COLO668 (cell line): ENCODE results near the gene CAPN5.

Experiments
- DNase-seq: peaks from one replicate; lab custom pipeline; 2025; ENCODE audit not compliant: unreplicated experiment; lab: John Stamatoyannopoulos, UW

CAPN5 gene

DNA sequence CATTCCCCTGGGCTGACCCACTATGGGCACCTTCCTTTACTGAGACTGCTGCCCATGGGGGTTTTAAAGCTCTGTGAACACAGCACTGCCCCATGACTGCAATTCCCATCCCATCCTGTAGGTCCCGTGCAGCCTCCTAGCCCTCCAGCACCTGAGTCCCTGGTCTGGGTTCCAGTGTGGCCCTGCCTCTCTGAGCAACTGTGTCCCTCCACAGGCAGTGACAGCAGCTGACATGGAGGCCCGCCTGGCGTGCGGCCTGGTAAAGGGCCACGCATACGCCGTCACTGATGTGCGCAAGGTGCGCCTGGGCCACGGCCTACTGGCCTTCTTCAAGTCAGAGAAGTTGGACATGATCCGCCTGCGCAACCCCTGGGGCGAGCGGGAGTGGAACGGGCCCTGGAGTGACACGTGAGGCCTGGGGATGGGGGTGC, 48.4 kb downstream of the CAPN5 start:
- no peak for DNase-seq

DNA sequence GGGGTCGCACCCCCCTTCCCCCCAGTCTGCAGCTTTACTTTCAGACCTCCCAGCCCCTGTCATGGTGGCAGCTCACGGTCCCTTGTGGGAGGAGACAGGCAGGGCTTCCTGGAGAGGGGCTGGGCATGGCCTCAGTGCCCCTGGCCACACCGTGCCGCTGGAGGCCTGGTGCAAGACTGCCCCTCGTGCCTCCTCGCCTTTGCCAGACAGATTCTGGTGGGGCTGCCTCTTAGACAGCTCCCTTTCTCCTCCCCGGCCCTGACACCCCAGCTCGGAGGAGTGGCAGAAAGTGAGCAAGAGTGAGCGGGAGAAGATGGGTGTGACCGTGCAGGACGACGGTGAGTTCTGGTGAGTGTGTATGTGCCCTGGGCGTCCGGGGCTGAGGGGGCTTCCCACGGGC, 49.2 kb downstream of the CAPN5 start:
- DNase-seq, result no peak

DNA sequence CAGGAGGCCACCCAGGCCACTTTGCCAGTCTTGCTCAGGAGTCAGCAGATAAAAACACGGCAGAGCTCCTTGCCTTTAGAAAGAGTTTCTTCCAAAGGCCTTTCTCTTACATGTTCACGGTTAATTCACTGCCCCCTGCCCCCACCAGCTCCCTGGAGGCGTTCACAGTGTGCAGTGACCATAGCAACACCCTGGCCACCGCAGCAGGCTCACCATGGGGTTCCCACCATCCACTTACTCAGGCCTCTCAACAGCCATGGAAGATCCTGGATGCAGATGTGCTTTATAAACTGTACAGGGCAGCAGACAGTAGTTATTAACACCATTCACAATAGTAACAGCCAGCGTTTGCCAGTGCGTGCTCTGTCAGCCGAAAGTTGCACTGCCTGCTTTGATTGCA, 50.7 kb downstream of the CAPN5 start:
- DNase-seq, result no peak

DNA sequence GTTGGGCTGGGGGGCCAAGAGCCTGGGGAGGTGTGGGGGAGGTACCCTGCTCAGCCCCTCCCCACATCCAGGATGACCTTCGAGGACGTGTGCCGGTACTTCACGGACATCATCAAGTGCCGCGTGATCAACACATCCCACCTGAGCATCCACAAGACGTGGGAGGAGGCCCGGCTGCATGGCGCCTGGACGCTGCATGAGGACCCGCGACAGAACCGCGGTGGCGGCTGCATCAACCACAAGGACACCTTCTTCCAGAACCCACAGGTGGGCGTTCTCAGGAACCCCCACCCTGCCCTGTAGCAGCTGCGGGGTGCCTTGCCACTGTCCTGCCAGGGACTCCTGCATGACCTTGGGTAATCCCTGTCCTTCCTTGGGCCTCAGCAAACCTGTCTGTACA, 51.3 kb downstream of the CAPN5 start:
- no peak for DNase-seq

DNA sequence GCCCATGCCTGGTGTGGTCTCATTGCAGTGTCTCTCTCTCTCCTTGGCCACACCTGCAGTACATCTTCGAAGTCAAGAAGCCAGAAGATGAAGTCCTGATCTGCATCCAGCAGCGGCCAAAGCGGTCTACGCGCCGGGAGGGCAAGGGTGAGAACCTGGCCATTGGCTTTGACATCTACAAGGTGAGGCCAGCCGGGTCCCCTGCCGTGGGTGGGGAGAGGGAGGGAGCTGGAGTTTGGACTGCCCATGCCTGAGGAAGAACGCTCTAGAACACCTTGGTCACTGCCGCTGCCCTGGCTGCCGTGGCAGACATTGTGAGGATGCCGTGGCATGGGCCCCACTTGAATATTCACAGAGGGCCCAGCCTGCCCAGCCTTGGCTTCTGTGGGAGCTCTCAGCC, 52.2 kb downstream of the CAPN5 start:
- no peak for DNase-seq

DNA sequence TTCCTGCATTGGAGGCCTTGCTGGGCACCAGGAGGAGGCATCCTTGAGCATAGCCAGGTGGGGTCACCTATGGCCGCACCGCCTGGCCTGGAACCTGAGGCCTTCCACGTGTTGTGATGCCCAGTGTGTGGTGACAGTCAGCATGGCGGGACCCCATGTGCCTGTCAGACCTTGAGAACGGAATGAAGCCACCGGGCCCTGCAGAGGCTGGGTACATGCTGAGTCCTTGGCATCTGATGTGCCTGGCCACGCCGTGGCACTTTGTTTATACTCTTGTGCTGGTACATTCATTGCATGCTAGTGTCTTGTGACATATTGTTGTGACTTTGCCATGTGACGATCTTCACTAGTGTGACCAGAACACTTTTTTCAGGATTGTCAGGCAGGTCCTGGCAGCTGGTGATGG, 52.8 kb downstream of the CAPN5 start:
- DNase-seq, result no peak

DNA sequence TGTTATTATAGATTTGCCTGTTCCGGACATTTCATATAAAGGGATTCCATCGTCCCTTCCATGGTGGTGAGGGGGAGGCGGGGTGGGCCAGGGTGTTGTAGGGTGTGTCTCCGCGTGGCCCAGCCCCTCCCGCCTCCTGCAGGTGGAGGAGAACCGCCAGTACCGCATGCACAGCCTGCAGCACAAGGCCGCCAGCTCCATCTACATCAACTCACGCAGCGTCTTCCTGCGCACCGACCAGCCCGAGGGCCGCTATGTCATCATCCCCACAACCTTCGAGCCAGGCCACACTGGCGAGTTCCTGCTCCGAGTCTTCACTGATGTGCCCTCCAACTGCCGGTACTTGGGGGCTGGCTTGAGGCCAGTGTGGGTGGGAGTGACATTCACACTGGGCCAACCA, 53.8 kb downstream of the CAPN5 start:
- DNase-seq, result no peak

DNA sequence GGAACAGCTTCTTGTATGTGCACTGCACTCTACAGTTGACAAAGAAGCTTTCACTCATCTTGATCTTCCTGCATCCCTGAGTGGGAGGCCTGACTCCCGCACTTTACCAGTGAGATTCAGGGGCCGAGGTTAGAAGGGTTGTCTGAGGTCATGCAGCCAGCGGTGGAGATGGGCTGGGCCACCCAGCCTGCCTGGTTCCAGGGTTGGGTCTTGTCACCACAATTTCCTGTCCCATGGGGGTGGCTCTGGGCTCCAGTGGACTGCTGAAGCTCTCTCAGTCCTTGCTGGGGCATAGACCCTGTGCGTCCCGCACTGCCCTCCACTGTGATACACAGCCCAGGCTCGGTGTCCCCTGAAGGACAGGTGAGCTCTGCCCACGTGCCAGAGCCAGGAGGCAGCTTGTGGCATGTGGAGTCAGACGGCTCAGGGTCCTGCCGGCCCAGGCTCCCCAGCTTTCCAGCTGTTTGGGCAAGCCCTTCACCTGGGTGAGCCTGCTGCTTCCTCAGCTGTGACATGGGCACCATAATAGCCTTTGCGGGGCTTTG, 54.4 kb downstream of the CAPN5 start:
- DNase-seq, result no peak

DNA sequence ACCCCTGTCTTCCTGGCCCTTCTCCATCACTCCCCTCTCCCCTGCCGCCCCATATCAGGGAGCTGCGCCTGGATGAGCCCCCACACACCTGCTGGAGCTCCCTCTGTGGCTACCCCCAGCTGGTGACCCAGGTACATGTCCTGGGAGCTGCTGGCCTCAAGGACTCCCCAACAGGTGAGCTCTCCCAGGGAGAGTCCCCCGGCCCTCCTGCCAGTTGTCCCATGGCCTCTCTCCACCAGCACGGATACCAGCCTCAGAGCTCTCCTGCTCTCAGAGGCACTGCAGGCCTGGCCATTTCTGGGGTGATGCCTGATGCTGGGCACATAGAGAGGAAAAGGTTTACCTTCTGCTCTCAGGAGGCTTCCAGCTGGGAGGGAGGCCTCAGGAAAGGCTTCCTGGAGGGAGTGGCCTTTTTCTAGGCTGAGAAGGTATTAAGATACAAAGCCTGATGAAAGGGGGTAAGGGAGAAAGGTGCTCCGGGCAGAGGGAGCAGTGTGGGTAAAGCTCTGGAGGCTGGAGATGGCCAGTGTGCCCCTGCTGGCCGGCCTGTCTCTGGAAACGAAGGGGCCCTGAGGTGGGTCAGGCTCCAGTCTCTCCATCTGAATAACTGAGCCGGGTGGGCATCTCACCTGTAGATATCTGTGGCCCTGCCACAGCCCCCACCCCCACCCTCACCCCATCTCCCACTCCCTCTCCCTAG, 55.3 kb downstream of the CAPN5 start:
- DNase-seq, result no peak

DNA sequence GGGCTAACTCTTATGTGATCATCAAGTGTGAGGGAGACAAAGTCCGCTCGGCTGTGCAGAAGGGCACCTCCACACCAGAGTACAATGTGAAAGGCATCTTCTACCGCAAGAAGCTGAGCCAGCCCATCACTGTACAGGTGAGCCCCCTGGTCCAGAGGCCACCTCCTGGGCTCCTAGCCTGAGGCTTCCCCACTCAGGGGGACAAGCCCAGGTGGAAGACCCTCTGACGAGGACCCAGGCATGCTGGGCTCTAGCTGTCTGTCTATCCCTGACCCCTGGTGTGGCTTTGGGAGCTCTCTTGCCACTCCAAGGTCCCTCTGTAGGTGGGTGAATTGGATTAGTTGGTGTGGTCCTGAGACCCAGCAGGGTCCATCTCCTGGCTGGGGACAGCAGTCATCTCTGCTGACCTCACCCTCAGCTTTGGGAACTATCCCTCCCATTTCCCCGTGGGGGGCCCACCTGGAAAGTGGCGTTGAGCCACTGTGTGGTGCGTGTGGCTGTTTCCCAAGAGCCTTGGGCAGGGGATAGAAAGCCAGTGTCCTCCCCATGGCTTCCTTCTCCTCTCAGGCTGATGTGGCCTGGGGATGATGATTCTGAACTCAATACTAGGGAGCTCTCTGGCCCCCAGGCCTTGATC, 55.9 kb downstream of the CAPN5 start:
- DNase-seq, result no peak

DNA sequence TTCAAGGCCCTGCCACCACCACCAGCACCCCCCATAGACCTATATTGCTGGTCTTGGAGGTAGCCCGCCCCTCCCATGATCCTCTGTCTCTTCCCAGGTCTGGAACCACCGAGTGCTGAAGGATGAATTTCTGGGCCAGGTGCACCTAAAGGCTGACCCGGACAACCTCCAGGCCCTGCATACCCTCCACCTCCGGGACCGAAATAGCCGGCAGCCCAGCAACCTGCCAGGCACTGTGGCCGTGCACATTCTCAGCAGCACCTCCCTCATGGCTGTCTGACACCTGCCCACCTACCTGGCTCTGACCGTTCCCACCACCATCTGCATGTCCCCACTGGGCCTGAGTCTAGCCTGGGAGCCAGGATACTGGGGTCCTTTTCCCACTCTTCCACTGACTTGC, 56.8 kb downstream of the CAPN5 start:
- no peak for DNase-seq

DNA sequence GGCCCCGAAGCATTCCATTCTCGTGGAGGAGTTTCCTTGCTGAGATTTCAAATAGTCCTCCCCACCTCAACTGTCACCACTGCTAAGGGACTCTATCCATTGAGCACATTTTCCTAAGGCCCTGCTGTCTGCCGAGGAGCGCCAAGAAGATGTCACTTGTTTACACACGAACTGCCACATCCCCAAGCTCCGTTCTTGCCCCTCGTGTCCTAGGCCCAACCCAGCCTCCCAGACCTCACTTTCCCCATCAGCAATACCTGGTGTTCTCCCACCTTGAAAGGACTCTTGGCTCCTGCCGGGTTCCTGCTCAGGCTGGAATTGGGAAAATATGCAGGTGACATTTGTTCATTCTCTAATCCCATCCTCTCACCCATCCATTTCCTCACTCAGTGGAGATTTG, 57.3 kb downstream of the CAPN5 start:
- no peak for DNase-seq

DNA sequence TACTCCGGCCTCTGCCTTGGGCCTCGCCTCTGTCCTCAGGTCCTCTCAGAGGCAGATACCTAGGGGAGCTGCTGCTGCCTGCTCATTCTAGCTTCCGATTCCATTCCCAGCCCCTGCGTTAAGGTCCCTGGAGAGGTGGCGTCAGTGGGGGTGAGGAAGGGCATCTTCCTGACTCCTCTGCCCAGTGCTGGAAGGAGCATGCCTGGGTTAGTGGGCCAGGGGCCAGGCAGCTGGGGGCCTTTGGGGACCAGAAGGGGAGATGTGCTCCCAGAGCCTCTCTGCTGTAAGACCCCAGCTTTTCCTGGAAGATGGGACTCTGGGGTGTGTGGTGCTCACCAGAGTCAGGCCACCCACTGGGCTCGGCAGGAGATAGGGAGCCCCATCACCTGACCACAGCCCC, 57.7 kb downstream of the CAPN5 start:
- DNase-seq, result no peak

DNA sequence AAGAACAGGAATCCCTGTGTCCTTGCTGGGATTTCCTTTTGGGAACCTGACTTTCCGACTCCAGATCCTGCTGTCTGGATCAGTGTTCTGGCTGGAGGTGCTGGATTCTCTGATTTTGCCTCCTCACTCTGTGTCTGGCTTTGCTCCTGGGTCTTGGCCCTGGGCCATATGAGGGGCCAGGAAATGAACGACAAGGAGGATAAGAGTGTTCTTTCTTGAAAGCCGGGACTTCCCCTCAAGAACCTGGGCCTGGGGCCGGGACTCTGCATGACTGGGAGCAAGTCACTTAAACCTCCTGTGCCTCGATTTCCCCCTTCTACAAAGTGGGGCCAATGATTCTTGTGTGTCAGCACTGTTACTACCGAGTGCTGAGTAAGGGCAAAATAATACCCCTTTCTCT, 58.4 kb downstream of the CAPN5 start:
- no peak for DNase-seq

DNA sequence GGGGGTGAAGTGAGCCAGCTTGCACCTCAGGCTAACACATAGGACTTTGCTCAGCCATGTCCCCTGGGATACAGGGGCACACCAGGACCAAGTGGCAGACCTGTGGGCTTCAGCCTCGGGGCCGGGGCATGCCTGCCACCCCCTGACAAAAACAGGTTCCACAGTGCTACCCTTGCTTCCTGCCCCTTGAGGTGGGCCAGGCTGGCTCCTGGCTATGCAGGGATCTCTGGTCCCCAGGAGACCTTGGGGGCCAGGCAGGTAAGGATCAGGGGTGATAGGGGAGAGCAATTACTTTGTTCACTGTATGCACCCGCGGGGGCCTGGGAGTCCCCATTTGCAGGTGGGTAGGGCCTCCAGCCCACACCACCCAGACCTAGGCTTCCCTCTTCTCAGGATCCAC, 58.9 kb downstream of the CAPN5 start:
- DNase-seq, result no peak

DNA sequence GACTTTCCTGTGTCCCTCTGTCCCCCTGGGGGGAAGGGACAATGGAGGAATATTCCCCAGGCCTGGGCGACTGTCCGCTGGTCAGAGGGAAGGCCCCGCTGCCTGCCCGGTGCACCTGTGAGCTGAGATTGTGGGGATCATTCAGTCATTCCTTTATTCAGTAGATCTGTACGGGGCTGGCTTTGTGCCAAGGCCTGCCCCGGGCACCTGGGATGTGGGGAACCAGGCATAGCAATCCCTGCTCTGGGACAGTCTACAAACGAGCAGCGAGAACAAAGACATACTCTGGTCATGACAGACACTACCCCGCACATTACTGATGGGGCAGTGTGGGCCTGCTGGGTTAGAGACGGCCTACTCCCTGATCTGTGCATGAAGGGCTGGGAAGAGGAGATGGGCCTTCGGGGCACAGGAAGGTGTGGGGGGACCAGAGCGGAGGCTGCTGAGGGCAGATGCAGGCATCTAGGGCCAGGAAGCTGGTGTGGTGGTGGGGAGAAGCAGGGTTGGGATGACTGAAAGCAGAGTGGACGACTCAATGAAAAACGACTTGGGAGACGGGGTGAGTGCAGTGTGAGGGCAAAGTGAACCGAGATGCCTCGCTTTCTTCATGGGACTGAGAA, 59.5 kb downstream of the CAPN5 start:
- DNase-seq, result peak; percentile 40

DNA sequence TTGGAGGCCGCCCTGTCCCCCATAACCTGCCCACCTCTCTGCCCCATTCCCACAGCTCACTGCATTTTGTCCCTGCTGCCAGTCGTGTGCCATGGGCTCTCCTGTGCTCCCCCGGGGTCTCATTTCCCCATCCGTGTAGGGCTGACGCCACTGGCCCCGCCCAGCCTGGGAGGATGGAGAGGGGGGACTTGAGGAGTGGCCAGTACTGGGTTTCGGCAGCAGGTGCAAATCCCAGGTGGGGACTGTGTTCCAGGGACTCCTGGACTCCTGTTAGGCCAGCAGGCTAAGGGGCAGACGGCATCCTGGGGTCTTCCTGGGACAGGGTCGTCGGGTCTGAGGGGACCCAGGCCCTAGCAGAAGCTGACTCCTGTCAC, 60.1 kb downstream of the CAPN5 start:
- DNase-seq, result peak; percentile 50

DNA sequence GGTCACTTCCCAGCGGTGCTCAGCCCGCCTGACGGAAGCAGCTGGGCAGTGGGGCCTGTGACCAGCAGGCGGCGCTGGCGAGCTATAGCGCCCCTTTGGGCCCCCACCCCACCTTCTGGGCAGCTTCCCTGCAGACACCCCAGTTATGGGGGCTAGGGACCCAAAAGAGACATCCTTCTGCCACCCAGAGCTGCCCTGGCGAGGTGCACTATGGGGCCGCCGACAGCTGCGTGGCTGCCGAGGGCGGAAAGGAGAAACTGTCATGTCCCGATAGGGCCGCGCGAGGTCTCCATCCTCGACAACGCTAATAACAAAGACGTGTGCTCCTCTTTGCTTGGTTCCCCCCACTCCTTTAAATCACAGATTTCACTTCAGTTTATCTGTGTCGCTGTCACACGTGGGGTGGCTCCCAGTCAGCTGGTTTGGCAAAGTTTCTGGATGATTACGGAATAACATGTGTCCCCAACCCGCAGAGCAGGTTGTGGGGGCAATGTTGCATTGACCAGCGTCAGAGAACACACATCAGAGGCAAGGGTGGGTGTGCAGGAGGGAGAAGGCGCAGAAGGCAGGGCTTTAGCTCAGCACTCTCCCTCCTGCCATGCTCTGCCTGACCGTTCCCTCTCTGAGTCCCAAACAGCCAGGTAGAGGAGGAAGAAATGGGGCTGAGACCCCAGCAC, 60.6 kb downstream of the CAPN5 start:
- peak; percentile 70 for DNase-seq

DNA sequence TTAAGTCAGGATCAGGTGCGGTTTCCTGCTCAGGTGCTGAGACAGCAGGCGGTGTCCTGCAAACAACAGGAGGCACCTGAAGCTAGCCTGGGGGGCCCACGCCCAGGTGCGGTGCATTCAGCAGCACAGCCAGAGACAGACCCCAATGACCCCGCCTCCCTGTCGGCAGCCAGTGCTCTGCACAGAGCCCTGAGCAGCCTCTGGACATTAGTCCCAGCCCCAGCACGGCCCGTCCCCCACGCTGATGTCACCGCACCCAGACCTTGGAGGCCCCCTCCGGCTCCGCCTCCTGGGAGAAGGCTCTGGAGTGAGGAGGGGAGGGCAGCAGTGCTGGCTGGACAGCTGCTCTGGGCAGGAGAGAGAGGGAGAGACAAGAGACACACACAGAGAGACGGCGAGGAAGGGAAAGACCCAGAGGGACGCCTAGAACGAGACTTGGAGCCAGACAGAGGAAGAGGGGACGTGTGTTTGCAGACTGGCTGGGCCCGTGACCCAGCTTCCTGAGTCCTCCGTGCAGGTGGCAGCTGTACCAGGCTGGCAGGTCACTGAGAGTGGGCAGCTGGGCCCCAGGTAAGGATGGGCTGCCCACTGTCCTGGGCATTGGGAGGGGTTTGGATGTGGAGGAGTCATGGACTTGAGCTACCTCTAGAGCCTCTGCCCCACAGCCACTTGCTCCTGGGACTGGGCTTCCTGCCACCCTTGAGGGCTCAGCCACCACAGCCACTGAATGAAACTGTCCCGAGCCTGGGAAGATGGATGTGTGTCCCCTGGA, 61.3 kb downstream of the CAPN5 start, which contains the start of gene MYO7A:
Gene MYO7A, plus strand, starts transcription at position 327 of the 772 bp plus-strand sequence. CDS start 2,389 bp downstream, outside the sequence.
- peak; percentile 78 for DNase-seq

DNA sequence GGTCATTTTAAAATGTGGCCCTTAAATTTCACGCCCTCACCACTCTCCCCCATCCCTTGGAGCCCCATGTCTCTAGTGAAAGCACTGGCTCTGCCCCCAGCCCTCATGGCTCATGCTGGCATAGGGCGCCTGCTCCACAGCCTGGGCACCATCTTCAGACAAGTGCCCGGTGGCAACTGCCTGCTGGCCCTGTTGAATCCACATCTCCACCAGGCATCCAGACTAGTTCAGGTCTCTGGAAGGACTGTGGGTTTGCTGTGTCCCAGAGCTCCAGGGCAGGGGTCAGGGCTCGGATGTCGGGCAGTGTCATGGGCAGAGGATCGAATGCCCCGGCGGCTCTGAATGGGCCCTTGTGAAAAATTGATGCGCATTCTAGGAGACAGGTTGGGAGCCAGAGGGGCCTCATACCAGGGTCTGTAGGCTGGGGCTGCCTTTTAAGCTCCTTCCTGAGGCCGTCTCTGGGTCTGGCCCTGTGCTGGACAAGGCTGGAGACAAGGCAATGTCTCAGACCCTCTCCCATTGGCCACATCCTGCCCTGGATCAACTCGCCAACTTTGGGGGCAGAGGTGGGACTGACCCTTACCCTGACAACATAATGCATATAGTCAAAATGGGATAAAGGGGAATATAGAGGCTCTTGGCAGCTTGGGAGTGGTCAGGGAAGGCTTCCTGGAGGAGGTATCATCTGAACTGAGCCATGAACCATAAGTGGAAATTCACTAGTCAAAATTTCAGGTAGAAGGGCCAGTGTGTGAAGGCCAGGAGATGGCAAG, 62.5 kb downstream of the CAPN5 start:
- no peak for DNase-seq
